ENCODE data around the gene SIVA1. TPM values are rescaled to one million over a fixed set of nuclear protein-coding genes. Genes with fewer than 3 reads are reported as not detected.

The SIVA1 gene
- total RNA-seq, 4 donors from 2014 or later = 228 to 357 (median 264) TPM

GRCh38 chr14:104758981-104759969, 6.3 kb downstream of the SIVA1 start:
- intact Hi-C loops (cut with DNase I; ENCODE audit: low total_unique reads) = no loop called here
- no peak for ATAC-seq
- TF ChIP-seq POLR2A (IDR thresholded peaks at IDR 0.05) (no peak), CTCF (IDR thresholded peaks at IDR 0.05 in 4 of 5, conservative IDR thresholded peaks at IDR 0.05 in 1 of 5) (no peak)
- no peak overlapping the region for H3K27ac ChIP-seq
- H3K27me3 ChIP-seq = no peaks in the 10 kb centered on the region
- in situ Hi-C loops (cut with MboI; ENCODE audit: low sequenced_read_pairs in 4 of 4) = no loop called here
- DNase-seq = no peak
- peaks cover 25 to 42% of the 10 kb centered on the region in 2 donors for H3K4me1 ChIP-seq
- no peak overlapping the region for H3K4me3 ChIP-seq
- no peaks in the 10 kb centered on the region for H3K9me3 ChIP-seq
- H3K36me3 ChIP-seq = peaks cover 0 to 48% of the 10 kb centered on the region in 2 donors

GRCh38 chr14:104765517-104765916, 12.6 kb downstream of the SIVA1 start:
- Histone ChIP-seq H3K4me3 (no peak overlapping the region), H3K4me1 (peaks cover 10 to 18% of the 10 kb centered on the region in 2 donors), H3K27ac (no peak overlapping the region), H3K36me3 (peaks cover 0 to under 1% of the 10 kb centered on the region in 2 donors), H3K9me3 (no peaks in the 10 kb centered on the region), H3K27me3 (no peaks in the 10 kb centered on the region)
- DNase-seq (no peak), ATAC-seq (no peak)
- intact Hi-C loops (cut with DNase I; ENCODE audit: low total_unique reads) (no loop called here), in situ Hi-C loops (cut with MboI; ENCODE audit: low sequenced_read_pairs in 4 of 4) (loop anchor here in 3 of 4 donors (5.0 kb wide), 1 partner anchor 57 kb away; no protein-coding TSS in a partner anchor)
- no peak for TF ChIP-seq CTCF (IDR thresholded peaks at IDR 0.05 in 4 of 5, conservative IDR thresholded peaks at IDR 0.05 in 1 of 5)
- TF ChIP-seq POLR2A (IDR thresholded peaks at IDR 0.05) = no peak

- no peak overlapping the region for H3K27ac ChIP-seq
- peaks cover 8 to 9% of the 10 kb centered on the region in 2 donors for H3K4me1 ChIP-seq
- H3K4me3 ChIP-seq = no peak overlapping the region
- DNase-seq = no peak
- no peaks in the 10 kb centered on the region for H3K27me3 ChIP-seq
- ATAC-seq = no peak
- in situ Hi-C loops (cut with MboI; ENCODE audit: low sequenced_read_pairs in 4 of 4) (loop anchor here in 3 of 4 donors (5.0 kb wide), 1 partner anchor 56 kb away; no protein-coding TSS in a partner anchor), intact Hi-C loops (cut with DNase I; ENCODE audit: low total_unique reads) (no loop called here)
- TF ChIP-seq CTCF (IDR thresholded peaks at IDR 0.05 in 4 of 5, conservative IDR thresholded peaks at IDR 0.05 in 1 of 5) (no peak), POLR2A (IDR thresholded peaks at IDR 0.05) (no peak)
- no peaks in the 10 kb centered on the region for H3K9me3 ChIP-seq
- H3K36me3 ChIP-seq = peaks cover 0 to 9% of the 10 kb centered on the region in 2 donors
These were observed 13.4 kb downstream of the SIVA1 start for GRCh38 chr14:104766256-104766862.

GRCh38 chr14:104766863-104767633, 14.1 kb downstream of the SIVA1 start:
- no peak overlapping the region for H3K4me3 ChIP-seq
- TF ChIP-seq POLR2A (IDR thresholded peaks at IDR 0.05) (no peak), CTCF (IDR thresholded peaks at IDR 0.05 in 4 of 5, conservative IDR thresholded peaks at IDR 0.05 in 1 of 5) (no peak)
- H3K27me3 ChIP-seq = no peaks in the 10 kb centered on the region
- intact Hi-C loops (cut with DNase I; ENCODE audit: low total_unique reads) (no loop called here), in situ Hi-C loops (cut with MboI; ENCODE audit: low sequenced_read_pairs in 4 of 4) (loop anchor here in 3 of 4 donors (5.0 kb wide), 1 partner anchor 55 kb away; no protein-coding TSS in a partner anchor)
- ATAC-seq = no peak
- DNase-seq = no peak
- H3K27ac ChIP-seq = no peak overlapping the region
- H3K4me1 ChIP-seq = peaks cover under 1 to 3% of the 10 kb centered on the region in 2 donors
- peaks cover 0 to 15% of the 10 kb centered on the region in 2 donors for H3K36me3 ChIP-seq
- H3K9me3 ChIP-seq = no peaks in the 10 kb centered on the region
